Transverse colon (tissue), 3 donors: ENCODE results near the gene DEF6.

Source experiments
- EP300 ChIP-seq: sonication (generic); formaldehyde crosslinking; IDR thresholded peaks from one replicate; pipeline ENCODE4 v1.6.1; 2017; ENCODE audit warnings: antibody characterized with exemption, low read depth
- TF ChIP-seq, protein P1 (sequence below), 5 experiments: fragments of 200-600 bp in 3 of 5; fragments of 450-650 bp in 2 of 5; sonication (generic) in 3 of 5; IDR thresholded peaks; 1 replicate in 2 of 5; 2 replicates in 3 of 5; pipeline ENCODE4 v1.5.1; 2016 to 2017; ENCODE audit warnings: antibody characterized with exemption in 5 of 5, inconsistent platforms in 3 of 5, mild to moderate bottlenecking in 2 of 5, moderate library complexity in 1 of 5

DNA sequence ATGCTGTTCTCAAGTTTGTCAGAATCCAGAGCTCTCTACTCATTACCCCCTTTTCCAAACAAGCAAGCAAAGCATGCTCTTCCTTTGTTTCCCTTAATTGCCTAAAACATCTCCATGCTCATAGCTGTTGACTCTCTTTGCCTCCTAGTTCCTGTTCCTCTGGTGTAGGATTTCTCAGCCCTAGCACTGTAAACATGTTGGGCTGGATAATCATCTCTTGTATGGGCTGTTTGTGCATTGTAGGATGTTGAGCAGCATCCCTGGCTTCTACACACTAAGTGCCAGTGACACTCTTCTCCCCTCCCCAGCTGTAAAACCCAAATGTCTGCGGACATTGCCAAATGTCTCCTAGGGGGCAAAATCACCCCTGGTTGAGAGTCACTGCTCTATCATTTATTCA, 58.8 kb downstream of the DEF6 start:
- TF ChIP-seq, protein P1, sequence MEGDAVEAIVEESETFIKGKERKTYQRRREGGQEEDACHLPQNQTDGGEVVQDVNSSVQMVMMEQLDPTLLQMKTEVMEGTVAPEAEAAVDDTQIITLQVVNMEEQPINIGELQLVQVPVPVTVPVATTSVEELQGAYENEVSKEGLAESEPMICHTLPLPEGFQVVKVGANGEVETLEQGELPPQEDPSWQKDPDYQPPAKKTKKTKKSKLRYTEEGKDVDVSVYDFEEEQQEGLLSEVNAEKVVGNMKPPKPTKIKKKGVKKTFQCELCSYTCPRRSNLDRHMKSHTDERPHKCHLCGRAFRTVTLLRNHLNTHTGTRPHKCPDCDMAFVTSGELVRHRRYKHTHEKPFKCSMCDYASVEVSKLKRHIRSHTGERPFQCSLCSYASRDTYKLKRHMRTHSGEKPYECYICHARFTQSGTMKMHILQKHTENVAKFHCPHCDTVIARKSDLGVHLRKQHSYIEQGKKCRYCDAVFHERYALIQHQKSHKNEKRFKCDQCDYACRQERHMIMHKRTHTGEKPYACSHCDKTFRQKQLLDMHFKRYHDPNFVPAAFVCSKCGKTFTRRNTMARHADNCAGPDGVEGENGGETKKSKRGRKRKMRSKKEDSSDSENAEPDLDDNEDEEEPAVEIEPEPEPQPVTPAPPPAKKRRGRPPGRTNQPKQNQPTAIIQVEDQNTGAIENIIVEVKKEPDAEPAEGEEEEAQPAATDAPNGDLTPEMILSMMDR (IDR thresholded peaks at IDR 0.05): no peak
- no peak for TF ChIP-seq EP300
